Mucosa of stomach (tissue), 1 donor: ENCODE results near the gene PLXDC2.

Experiments
- H3K27me3 ChIP-seq: one replicate; pipeline ENCODE4 v1.7.0; 2013; ENCODE audit warnings: mild to moderate bottlenecking, low read length; ENCODE audit not compliant: control insufficient read depth, insufficient read depth
- H3K36me3 ChIP-seq: one replicate; pipeline ENCODE4 v1.7.0; 2013; ENCODE audit warnings: low read length; ENCODE audit not compliant: control insufficient read depth, insufficient read depth
- H3K4me1 ChIP-seq: one replicate; pipeline ENCODE4 v1.7.0; 2013; ENCODE audit warnings: mild to moderate bottlenecking, low read length; ENCODE audit not compliant: control insufficient read depth, insufficient read depth
- H3K4me3 ChIP-seq: one replicate; pipeline ENCODE4 v1.7.0; 2013; ENCODE audit warnings: low read length
- H3K9ac ChIP-seq: one replicate; pipeline ENCODE4 v1.7.0; 2013; ENCODE audit warnings: mild to moderate bottlenecking, low read length, moderate library complexity
- H3K9me3 ChIP-seq: one replicate; pipeline ENCODE4 v1.7.0; 2013; ENCODE audit warnings: mild to moderate bottlenecking, low read length, moderate library complexity; ENCODE audit not compliant: control insufficient read depth
- donor health status: Pancreatic carcinoma.

The PLXDC2 gene

DNA sequence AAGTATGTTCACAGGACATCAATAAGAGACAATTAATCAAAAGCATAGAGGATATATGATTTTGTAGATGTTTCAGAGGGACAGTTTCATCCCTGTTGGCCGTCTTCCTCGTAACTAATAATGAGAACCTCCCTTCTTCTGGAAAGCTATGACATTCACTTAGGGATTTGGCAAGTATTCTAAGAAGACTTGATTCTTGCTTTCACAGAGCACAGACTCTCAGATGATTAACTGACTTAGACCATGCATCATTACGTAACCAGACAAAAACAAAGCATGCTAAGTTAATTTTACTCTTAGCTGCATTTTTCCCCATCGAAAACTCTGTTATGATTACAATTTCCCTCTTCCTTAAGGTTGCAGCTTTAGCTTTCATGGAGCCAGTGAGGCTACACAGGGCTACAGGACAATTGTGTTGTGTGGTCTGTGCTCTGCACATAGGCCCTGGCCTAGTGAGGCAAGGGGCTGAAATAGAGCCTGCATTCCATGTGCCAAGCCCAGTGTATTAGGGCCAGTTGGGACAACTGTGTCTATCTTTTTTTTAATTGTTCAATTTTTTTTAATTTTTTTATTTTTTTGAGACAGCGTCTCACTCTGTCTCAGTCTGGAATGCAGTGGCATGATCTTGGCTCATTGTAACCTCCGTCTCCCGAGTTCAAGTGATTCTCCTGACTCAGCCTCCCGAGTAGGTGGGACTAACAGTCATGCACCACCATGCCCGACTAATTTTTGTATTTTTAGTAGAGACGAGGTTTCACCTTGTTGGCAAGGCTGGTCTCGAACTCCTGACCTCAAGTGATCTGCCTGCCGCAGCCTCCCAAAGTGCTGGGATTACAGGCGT, 105.3 kb downstream of the PLXDC2 start:
- Histone ChIP-seq H3K9me3 (no peaks in the 10 kb centered on the region), H3K4me1 (no peaks in the 10 kb centered on the region), H3K27me3 (no peaks in the 10 kb centered on the region), H3K9ac (no peak overlapping the region), H3K4me3 (no peak overlapping the region), H3K36me3 (no peaks in the 10 kb centered on the region)

DNA sequence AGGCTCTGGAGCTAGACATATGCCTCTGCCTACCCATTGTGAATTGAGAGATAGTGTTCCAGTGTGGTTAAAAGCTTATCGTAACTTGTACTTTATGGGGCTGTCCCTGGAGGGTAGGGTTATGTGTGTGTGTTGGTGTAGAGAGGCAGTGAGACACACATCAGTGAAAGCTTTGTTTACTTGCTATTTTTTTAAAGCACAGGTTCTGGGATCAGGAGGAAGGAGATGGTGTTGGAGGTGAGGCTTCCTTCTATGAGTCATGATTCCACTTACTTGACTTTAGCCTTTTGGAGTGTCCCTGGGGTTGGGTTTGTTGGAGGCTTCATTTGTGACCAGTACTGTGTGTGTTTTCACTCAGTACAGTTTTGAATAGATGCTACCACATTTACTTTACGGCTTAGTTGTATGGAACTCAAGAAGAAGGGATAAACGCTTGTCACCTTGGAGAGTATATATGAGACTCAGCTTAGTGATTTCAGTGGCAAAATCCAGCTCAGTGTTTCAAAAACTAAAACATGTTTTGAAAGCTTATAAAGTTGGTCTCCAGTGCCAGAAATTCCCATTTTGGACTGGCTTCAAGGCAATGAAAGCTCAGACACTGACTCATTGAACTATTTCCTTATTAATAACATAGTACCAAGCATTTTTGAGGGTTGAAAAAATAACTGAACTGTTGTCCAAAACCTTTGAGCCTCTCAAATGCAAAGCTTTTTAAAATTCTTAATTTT, 106.2 kb downstream of the PLXDC2 start:
- no peaks in the 10 kb centered on the region for H3K4me1 ChIP-seq
- no peak overlapping the region for H3K4me3 ChIP-seq
- H3K9me3 ChIP-seq: no peaks in the 10 kb centered on the region
- no peaks in the 10 kb centered on the region for H3K27me3 ChIP-seq
- no peak overlapping the region for H3K9ac ChIP-seq
- no peaks in the 10 kb centered on the region for H3K36me3 ChIP-seq

- H3K9me3 ChIP-seq: no peaks in the 10 kb centered on the region
- H3K27me3 ChIP-seq: no peaks in the 10 kb centered on the region
- H3K9ac ChIP-seq: no peak overlapping the region
- H3K36me3 ChIP-seq: no peaks in the 10 kb centered on the region
- no peak overlapping the region for H3K4me3 ChIP-seq
- H3K4me1 ChIP-seq: no peaks in the 10 kb centered on the region
These were observed 108.8 kb downstream of the PLXDC2 start for GRCh38 chr10:19925064-19925463.

DNA sequence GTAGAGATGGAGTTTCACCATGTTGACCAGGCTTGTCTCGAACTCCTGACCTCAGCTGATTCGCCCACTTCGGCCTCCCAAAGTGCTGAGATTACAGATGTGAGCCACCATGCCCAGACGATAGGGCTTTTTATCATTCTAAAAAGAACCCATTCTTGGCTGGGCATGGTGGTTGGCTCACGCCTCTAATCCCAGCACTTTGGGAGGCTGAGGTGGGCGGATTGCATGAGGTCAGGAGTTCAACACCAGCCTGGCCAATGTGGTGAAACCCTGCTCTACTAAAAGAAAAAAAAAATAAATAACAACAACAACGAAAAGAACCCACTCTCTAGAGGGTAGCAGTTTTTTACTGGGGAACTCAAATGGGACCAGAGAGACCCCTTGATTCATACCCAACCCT, 112.7 kb downstream of the PLXDC2 start:
- Histone ChIP-seq H3K4me3 (no peak overlapping the region), H3K36me3 (no peaks in the 10 kb centered on the region), H3K9ac (no peak overlapping the region), H3K9me3 (no peaks in the 10 kb centered on the region), H3K27me3 (no peaks in the 10 kb centered on the region), H3K4me1 (peaks cover 8% of the 10 kb centered on the region)

GRCh38 chr10:19929506-19930140, 113.4 kb downstream of the PLXDC2 start:
- peaks cover 8% of the 10 kb centered on the region for H3K4me1 ChIP-seq
- no peak overlapping the region for H3K9ac ChIP-seq
- H3K4me3 ChIP-seq: no peak overlapping the region
- no peaks in the 10 kb centered on the region for H3K27me3 ChIP-seq
- H3K36me3 ChIP-seq: no peaks in the 10 kb centered on the region
- H3K9me3 ChIP-seq: no peaks in the 10 kb centered on the region

DNA sequence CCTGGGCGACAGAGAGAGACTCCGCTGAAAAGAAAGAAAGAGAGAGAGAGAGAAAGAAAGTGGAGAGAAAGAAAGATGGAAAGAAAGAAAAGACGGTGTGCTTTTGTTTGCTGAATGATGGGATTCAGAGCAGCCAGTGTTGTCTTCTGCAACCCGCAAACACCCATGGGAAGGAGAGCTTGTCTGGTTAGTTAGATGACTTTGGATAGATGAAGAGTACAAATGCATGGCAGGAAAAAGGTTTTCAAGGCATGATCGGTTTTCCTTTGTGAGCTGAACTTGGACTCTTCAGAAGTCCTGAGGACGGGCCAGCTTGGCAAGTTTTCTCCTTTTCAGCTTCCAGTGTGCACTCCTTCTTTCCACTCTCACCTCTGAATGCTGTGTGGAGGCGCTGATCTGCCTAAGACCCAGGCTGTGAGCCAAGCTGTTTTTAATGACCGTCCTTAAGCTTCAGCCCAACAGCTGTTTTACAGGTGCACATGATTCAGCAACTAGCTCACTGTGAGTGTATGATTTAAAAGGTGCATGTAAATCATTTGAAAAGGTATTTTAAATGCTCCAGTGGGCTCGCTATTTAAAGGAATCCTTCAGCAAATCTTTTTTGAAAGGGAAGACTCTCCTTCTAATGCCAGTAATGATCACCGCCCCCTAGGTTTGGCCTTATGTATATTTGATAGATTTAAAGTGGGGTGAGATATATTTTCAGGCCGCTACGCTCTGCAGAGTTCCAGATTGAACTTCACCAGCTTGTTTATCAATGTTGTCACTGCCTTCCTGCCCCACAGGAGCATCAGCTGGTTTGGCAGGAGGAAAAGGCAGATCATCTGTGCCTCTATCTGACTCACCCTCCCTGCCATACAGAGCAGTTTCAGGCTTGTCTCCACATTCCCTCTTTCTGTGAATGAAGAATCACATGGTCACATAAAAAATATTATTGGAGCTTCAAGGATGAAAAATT, 115.0 kb downstream of the PLXDC2 start:
- Histone ChIP-seq H3K9ac (no peak overlapping the region), H3K27me3 (no peaks in the 10 kb centered on the region), H3K4me3 (no peak overlapping the region), H3K36me3 (no peaks in the 10 kb centered on the region), H3K4me1 (peaks cover 8% of the 10 kb centered on the region), H3K9me3 (no peaks in the 10 kb centered on the region)

DNA sequence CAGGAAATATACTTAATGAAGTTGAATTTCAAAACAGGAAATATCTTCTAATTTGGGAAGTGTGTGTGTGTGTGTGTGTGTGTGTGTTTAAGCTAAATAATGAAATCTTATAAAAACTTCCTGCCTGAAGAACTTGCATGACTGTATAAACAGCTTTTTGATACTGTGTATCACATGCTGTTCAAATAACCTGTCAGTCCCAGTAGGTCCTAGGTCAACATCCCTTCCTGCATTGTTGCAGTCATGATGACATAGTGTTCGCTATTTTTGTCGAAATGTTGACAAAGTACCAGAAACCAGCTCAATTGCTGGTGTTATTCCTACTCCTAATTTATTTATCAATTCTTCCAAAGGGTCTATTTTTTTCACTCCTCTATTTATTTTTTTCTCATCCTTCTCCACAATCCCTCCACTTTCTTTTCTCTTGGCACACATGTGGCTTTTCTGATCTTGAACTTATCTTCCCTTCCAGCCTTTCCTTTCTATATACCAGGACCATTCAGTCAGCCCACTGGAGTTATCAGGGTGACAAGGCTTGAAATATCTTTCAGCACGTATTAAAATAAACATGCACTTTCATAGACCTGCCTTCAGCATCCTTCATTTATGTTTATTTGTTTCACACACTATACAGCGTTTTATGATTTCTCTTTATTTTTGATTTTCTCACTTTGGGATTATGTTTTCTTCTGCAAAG, 115.8 kb downstream of the PLXDC2 start:
- Histone ChIP-seq H3K9me3 (no peaks in the 10 kb centered on the region), H3K9ac (no peak overlapping the region), H3K4me1 (peaks cover 8% of the 10 kb centered on the region), H3K4me3 (no peak overlapping the region), H3K36me3 (no peaks in the 10 kb centered on the region), H3K27me3 (no peaks in the 10 kb centered on the region)

GRCh38 chr10:19932806-19933371, 116.7 kb downstream of the PLXDC2 start:
- Histone ChIP-seq H3K36me3 (no peaks in the 10 kb centered on the region), H3K4me1 (peaks cover 8% of the 10 kb centered on the region), H3K9me3 (no peaks in the 10 kb centered on the region), H3K9ac (no peak overlapping the region), H3K4me3 (no peak overlapping the region), H3K27me3 (no peaks in the 10 kb centered on the region)

DNA sequence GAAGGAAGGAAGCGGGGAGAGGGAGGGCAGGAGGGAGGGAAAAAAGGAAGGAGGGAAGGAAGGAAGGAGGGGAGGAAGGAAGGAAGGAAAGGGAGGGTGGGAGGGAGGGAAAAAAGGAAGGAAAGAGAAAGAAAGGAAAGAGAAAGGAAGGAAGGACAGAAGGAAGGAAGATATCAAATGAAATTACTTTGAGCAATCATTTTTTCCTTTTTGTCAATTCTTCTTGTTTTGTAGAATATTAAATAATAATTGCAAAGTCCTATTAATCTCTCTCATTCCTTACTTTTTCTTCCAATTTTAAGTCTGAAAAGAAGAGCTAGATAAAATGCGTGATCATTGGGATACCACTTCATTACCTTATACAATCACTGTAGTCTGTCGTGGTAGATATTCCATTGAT, 117.5 kb downstream of the PLXDC2 start:
- Histone ChIP-seq H3K4me1 (peaks cover 8% of the 10 kb centered on the region), H3K9me3 (no peaks in the 10 kb centered on the region), H3K4me3 (no peak overlapping the region), H3K27me3 (no peaks in the 10 kb centered on the region), H3K36me3 (no peaks in the 10 kb centered on the region), H3K9ac (no peak overlapping the region)

DNA sequence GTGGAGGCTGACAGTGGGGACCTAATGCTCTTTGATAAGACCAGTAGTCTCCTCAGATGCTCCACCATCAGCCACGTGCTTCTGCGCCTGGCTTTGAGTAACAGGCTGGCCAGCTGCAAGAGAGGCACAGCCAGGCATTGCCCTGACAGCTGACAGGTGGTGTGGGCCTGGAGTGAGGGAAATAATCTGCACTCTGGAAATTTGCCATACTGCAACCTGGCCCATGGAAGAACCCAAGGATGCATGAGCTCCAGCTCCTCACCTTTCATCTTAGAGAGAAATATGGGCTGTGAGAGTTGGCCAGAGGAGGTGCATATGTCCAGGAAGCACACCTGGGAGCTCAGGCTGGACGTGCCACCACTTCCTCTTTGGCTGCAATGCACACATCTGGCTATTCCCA, 118.9 kb downstream of the PLXDC2 start:
- no peak overlapping the region for H3K4me3 ChIP-seq
- H3K27me3 ChIP-seq: no peaks in the 10 kb centered on the region
- H3K36me3 ChIP-seq: no peaks in the 10 kb centered on the region
- H3K4me1 ChIP-seq: peaks cover 8% of the 10 kb centered on the region
- H3K9ac ChIP-seq: no peak overlapping the region
- no peaks in the 10 kb centered on the region for H3K9me3 ChIP-seq

DNA sequence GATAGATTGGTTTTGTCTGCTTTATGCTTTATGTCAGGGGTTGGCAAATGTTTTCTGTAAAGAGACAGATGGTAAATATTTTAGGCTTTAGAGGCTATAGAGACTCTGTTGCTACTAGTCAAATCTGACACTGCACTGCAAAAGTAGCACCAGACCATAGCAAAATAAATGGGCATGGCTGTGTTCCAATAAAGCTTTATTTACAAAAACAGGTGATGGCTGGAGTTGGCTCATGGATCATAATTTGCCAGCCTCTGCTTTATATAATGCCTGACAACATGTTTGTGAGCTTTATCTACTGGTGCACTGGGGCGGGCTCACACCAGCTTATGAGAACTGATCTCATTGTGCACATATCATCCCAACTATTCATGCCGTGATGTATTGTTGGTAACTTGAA, 120.1 kb downstream of the PLXDC2 start:
- Histone ChIP-seq H3K4me1 (peaks cover 5% of the 10 kb centered on the region), H3K4me3 (no peak overlapping the region), H3K9ac (no peak overlapping the region), H3K36me3 (no peaks in the 10 kb centered on the region), H3K9me3 (no peaks in the 10 kb centered on the region), H3K27me3 (no peaks in the 10 kb centered on the region)
